GM20000 (cell line): Measurements from ENCODE around the gene OR2V2.

ENCODE experiments used
- DNase-seq: peaks from one replicate; pipeline ENCODE4 v3.0.0; 2012; ENCODE audit warnings: low spot score
- TF ChIP-seq, protein P1 (sequence below): IDR thresholded peaks from 2 replicates; pipeline ENCODE4 v1.5.1; 2012; ENCODE audit warnings: mild to moderate bottlenecking, control low read depth; ENCODE audit errors: extremely low read depth, missing control alignments

Gene OR2V2

DNA sequence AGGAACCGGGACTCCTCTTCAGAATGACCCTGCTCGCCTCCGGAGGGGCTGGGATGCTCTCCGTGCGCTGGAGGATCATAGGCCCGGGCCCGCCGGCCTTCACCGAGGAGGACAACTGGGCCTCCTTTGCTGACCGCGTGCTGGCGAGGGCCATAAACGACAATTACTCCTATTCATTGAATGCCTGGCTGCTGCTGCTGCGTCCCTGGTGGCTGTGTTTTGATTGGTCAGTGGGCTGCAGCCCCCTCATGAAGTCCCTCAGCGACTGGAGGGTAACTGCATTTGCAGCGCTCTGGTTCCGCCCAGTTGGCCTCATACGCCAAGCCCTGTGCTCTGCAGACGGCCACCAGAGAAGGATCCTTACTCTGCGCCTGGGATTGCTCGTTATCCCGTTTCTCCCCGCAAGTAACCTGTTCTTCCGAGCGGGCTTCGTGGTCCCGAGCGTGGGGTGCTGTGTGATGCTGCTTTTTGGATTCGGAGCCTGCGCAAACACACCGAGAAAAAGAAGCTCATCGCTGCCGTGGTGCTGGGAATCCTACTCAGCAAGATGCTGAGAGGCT lies 33.0 kb upstream of the OR2V2 start:
- TF ChIP-seq, protein P1, sequence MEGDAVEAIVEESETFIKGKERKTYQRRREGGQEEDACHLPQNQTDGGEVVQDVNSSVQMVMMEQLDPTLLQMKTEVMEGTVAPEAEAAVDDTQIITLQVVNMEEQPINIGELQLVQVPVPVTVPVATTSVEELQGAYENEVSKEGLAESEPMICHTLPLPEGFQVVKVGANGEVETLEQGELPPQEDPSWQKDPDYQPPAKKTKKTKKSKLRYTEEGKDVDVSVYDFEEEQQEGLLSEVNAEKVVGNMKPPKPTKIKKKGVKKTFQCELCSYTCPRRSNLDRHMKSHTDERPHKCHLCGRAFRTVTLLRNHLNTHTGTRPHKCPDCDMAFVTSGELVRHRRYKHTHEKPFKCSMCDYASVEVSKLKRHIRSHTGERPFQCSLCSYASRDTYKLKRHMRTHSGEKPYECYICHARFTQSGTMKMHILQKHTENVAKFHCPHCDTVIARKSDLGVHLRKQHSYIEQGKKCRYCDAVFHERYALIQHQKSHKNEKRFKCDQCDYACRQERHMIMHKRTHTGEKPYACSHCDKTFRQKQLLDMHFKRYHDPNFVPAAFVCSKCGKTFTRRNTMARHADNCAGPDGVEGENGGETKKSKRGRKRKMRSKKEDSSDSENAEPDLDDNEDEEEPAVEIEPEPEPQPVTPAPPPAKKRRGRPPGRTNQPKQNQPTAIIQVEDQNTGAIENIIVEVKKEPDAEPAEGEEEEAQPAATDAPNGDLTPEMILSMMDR = no peak
- DNase-seq = no peak

DNA sequence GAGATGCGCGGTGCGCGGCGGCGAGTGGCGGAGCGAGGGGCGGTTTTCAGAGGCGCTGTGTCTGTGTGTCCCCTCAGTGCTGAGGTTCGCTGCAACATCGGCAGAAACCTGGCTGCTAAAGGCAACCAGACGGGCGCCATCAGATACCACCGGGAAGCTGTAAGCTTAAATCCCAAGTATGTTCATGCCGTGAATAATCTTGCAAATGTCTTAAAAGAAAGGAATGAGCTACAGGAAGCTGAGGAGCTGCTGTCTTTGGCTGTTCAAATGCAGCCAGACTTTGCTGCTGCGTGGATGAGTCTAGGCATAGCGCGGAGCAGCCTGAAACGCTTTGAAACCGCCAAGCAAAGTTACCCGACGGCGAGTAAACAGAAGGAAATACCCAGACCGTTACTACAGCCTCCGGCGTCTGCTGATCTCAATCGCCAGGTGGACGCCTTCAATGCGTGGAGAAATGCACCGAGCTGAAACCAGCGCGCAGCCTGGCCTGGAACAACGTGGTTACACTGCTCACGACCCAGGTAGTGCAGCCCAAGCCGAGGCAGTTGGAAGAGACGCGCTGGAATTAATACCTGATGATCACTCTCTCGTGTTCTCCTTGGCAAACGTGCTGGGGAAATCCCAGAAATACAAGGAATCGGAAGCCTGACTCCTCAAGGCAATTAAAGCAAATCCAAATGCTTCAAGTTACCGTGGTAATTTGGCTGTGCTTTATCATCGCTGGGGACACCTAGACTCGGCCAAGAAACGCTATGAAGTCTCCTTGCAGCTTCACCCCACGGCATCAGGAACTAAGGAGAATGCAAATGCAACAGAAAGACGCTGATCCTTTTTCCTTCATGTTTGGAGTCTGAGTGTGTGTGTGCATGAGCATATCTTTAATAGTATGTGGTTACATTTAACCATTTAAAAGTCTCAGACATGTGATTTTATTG lies 32.3 kb upstream of the OR2V2 start:
- DNase-seq = no peak
- TF ChIP-seq, protein P1 = no peak

DNA sequence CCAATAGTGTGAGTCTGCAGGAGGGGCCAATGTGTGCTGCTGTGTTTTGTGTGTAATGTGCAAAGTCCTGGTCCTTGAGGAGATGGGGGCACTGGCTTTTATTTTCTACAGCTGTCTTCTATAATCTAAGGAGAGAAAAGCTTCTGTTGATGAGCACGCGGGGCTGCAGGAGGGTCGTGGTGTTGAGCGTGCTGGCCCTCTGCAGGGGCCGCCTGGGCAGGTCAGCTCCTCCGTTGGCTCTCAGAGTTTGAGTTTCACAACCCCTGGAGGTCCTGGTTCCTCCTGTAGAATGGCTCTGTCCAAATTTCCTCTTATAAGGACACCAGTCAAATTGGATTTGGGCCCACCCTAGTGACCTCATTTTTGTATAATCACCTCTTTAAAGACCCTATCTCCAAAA lies 29.0 kb upstream of the OR2V2 start:
- TF ChIP-seq, protein P1 = no peak

DNA sequence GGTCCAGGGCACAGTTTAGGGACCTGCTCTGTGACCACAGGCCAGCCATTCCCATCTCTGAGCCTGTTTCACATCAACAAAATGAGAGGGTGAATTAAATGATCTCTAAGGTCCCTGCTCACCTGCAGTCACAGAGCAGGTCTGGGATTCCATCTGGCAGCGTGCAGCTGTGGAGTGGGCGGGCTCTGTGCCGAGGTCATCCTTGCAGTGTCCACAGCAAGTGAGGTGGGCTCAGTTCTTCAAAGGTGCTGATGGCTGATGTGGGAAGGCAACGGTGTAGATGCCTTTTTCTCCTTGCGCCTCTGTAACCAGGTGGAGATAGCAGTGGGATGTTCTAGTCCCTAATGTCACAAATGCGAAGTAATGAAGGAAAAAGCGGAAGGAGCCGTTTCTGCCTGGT lies 28.3 kb upstream of the OR2V2 start:
- DNase-seq = no peak
- TF ChIP-seq, protein P1 = no peak

More for the DNA sequence above, 29.0 kb upstream of the OR2V2 start:
- no peak for DNase-seq

DNA sequence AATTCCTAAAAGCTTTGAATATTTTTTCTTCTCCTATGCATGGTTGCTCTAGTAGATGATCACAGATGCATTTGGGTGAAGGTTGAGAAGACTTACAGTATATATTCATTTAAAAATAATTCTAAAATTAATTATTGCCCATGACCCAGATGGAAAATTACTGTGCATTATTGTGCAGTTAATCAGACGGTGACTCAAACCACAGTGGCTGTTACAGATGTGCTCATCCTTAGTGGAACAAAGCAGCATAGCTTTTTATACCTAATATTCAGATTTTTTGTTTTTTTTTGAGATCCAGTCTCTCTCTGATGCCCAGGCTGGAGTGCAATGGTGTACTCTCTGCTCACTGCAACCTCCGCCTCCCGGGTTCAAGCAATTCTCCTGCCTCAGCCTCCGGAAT lies 27.1 kb upstream of the OR2V2 start:
- no peak for DNase-seq
- TF ChIP-seq, protein P1 = no peak

DNA sequence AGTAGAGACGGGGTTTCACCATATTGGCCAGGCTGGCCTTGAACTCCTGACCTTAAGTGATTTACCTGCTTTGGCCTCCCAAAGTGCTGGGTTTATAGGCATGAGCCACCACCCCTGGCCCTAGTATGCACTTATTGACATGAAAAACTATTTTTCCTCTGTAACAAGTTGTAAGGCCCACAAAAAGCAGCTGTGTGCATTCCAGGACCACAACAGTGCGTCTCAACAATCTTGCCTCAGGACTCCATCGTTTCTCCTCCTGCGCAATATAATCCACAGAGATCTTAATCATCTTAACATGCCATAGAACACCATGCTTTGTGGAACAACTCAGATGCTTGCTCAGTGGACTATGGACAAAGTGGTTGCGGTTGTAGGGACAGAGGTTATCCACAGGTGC lies 26.6 kb upstream of the OR2V2 start:
- TF ChIP-seq, protein P1 = no peak
- DNase-seq = no peak

DNA sequence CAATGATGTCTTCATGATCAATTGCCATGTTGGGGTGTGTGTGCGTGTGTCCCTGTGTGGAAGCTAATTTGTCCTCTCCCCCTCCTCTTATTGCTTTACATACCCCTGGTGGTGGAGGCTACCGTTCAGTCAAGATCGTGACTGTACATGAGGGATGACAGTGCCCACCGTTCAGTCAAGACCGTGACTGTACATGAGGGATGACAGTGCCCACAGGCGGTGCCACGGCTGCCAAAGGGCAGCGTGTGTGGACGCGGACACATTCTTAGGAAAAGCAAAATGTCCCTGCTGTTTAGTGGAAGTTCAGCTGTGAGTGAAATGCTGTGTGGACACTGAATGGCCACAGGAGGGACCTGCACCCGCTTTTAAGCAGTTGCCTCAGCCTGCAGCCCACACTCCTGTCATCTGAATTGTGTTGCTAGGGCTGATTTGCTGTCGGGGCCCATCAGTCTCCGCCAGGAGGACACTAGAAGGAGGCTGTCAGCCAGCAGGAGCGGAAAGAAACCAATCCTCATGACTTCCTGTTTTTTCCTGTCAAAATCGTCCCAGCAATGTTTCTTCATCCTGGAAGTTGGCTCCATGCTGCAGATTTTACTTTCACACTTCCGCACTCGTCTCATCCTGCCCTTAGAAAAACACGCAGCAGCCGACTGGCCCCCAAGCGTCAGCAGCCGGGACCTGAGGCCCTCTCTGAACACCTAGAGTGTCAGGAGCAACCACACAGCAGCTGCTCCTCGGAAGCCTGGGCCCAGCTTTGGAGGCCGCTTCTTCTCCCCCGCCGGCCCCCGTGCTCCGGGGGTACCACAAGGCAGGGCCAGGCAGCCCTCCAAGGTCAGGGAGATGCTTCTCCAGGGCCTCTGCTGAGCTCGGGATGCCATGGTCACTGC lies 25.5 kb upstream of the OR2V2 start:
- DNase-seq = no peak
- TF ChIP-seq, protein P1 = no peak
